RWPE2 (cell line): ENCODE results near the gene POLR3B.

Source experiments
- ATAC-seq: fragments of 200-7000 bp; cut with Tn5 transposase; 3 replicates; pipeline ENCODE4 v1.9.1; 2021; ENCODE audit warnings: low read depth
- DNase-seq: peaks from one replicate; pipeline ENCODE4 v3.0.0-alpha.2; 2020; ENCODE audit warnings: low spot score
- H3K27ac ChIP-seq: fragments of 450-650 bp; 2 replicates; pipeline ENCODE4 v1.5.1; 2017; ENCODE audit warnings: mild to moderate bottlenecking; ENCODE audit not compliant: poor library complexity, severe bottlenecking
- H3K27me3 ChIP-seq: fragments of 250-450 bp; sonication (Bioruptor Pico); 2 replicates; pipeline ENCODE4 v1.5.1; 2021; ENCODE audit warnings: mild to moderate bottlenecking, moderate library complexity; ENCODE audit not compliant: insufficient read depth, poor library complexity, severe bottlenecking
- H3K36me3 ChIP-seq: fragments of 250-450 bp; sonication (Bioruptor Pico); 2 replicates; pipeline ENCODE4 v1.5.1; 2020; ENCODE audit warnings: low read depth, mild to moderate bottlenecking, moderate library complexity
- H3K4me1 ChIP-seq: fragments of 250-450 bp; sonication (Bioruptor Pico); 2 replicates; pipeline ENCODE4 v1.5.1; 2021; ENCODE audit warnings: mild to moderate bottlenecking, moderate library complexity; ENCODE audit not compliant: insufficient read depth, poor library complexity, severe bottlenecking
- H3K4me3 ChIP-seq: fragments of 250-450 bp; sonication (Bioruptor Pico); 2 replicates; pipeline ENCODE4 v1.5.1; 2021; ENCODE audit warnings: mild to moderate bottlenecking, moderate library complexity; ENCODE audit not compliant: severe bottlenecking
- H3K9me3 ChIP-seq: fragments of 250-450 bp; sonication (Bioruptor Pico); 2 replicates; pipeline ENCODE4 v1.5.1; 2021; ENCODE audit warnings: mild to moderate bottlenecking, moderate library complexity; ENCODE audit not compliant: severe bottlenecking
- TF ChIP-seq, protein P1 (sequence below): fragments of 450-650 bp; IDR thresholded peaks from one replicate; pipeline ENCODE4 v1.5.1; 2017; ENCODE audit warnings: mild to moderate bottlenecking, moderate library complexity; ENCODE audit not compliant: poor library complexity, severe bottlenecking

The POLR3B gene

GRCh38 chr12:106492857-106493256 lies 135.3 kb downstream of the POLR3B start:
- Histone ChIP-seq H3K27me3 (no peaks in the 10 kb centered on the region), H3K36me3 (peaks cover 7% of the 10 kb centered on the region; the same call in 1 of the 2 replicates), H3K27ac (no peak overlapping the region), H3K9me3 (no peaks in the 10 kb centered on the region), H3K4me3 (no peak overlapping the region), H3K4me1 (no peaks in the 10 kb centered on the region)
- ATAC-seq (no peak), DNase-seq (no peak)
- TF ChIP-seq, protein P1, sequence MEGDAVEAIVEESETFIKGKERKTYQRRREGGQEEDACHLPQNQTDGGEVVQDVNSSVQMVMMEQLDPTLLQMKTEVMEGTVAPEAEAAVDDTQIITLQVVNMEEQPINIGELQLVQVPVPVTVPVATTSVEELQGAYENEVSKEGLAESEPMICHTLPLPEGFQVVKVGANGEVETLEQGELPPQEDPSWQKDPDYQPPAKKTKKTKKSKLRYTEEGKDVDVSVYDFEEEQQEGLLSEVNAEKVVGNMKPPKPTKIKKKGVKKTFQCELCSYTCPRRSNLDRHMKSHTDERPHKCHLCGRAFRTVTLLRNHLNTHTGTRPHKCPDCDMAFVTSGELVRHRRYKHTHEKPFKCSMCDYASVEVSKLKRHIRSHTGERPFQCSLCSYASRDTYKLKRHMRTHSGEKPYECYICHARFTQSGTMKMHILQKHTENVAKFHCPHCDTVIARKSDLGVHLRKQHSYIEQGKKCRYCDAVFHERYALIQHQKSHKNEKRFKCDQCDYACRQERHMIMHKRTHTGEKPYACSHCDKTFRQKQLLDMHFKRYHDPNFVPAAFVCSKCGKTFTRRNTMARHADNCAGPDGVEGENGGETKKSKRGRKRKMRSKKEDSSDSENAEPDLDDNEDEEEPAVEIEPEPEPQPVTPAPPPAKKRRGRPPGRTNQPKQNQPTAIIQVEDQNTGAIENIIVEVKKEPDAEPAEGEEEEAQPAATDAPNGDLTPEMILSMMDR: no peak

GRCh38 chr12:106493531-106493930 lies 136.0 kb downstream of the POLR3B start:
- H3K4me1 ChIP-seq: no peaks in the 10 kb centered on the region
- DNase-seq (no peak), ATAC-seq (no peak)
- no peak overlapping the region for H3K27ac ChIP-seq
- no peaks in the 10 kb centered on the region for H3K9me3 ChIP-seq
- no peak overlapping the region for H3K4me3 ChIP-seq
- peaks cover 9% of the 10 kb centered on the region; the same call in 1 of the 2 replicates for H3K36me3 ChIP-seq
- H3K27me3 ChIP-seq: no peaks in the 10 kb centered on the region
- TF ChIP-seq, protein P1: no peak

DNA sequence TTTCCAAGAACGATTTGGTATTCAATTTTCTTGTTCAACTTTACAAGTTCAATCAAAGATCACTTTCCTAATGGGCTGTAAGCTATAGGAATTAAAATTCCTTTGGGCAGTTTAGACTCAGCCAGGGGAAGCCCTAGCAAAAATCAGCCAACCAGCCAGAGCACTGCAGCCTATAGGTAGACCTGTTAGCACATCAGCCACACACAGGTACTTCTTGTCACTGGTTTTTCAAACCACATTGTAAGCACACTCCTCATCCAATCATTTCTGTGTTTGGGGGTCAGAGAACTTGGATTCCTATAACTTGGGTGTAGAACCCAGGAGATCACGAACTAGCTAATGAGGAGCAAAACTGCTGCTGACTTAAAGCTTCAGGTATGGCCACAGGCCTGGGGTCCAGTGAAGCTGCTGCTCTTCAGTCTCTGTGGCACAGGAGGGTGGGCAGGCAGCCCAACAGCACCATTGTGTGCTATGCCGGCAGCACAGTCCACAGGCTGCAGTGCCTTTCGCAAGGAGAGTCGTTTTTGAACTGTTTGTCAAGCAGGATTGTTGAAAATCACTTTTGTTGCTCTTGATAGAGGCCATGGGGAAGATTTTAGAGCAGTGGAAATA lies 137.9 kb downstream of the POLR3B start:
- H3K4me3 ChIP-seq: no peak overlapping the region
- no peak for ATAC-seq
- H3K9me3 ChIP-seq: no peaks in the 10 kb centered on the region
- no peaks in the 10 kb centered on the region for H3K4me1 ChIP-seq
- peaks cover 9% of the 10 kb centered on the region; the same call in 1 of the 2 replicates for H3K36me3 ChIP-seq
- no peak for DNase-seq
- no peak overlapping the region for H3K27ac ChIP-seq
- H3K27me3 ChIP-seq: no peaks in the 10 kb centered on the region
- TF ChIP-seq, protein P1: no peak

- Histone ChIP-seq H3K4me1 (no peaks in the 10 kb centered on the region), H3K4me3 (no peak overlapping the region), H3K27ac (no peak overlapping the region), H3K36me3 (peaks cover 16% of the 10 kb centered on the region; the same call in 1 of the 2 replicates), H3K27me3 (no peaks in the 10 kb centered on the region), H3K9me3 (no peaks in the 10 kb centered on the region)
- no peak for DNase-seq
- ATAC-seq: no peak
- TF ChIP-seq, protein P1: no peak
Measured at GRCh38 chr12:106498056-106498455, 140.5 kb downstream of the POLR3B start.

DNA sequence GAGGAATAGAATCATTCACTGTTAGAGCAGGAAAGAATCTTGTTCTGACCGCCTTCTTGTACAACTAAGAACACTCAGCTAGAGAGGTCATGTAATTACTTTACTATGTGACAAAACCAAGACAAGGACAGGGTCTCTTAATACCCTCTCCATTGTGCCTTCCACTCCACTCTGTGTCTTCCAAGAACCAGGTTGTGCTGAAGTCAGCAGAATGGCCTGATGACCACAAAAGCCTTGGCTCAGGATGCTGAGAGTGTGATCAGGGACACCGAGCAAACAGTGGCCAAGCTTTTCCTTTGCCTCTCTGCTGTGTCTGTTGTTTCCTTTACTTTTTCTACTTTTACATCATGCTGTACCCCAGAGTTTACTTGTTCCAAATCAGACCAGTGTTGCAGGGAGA lies 142.1 kb downstream of the POLR3B start:
- H3K36me3 ChIP-seq: peaks cover 23% of the 10 kb centered on the region; the same call in 1 of the 2 replicates

More for the DNA sequence above, 142.1 kb downstream of the POLR3B start:
- TF ChIP-seq, protein P1: no peak
- Histone ChIP-seq H3K4me3 (no peak overlapping the region), H3K9me3 (no peaks in the 10 kb centered on the region), H3K27ac (no peak overlapping the region), H3K27me3 (no peaks in the 10 kb centered on the region), H3K4me1 (no peaks in the 10 kb centered on the region)
- DNase-seq (no peak), ATAC-seq (no peak)
